Peyer's patch (tissue), 4 donors: Measurements from ENCODE around the gene DNAJB8. TPM values are rescaled to one million over a fixed set of nuclear protein-coding genes. Genes with fewer than 3 reads are reported as not detected.

Experiments used
- DNase-seq, 3 donors: peaks; one replicate each; pipeline ENCODE4 v3.0.0-alpha.2; 2017 to 2019
- H3K27ac ChIP-seq, 4 donors: fragments of 200-600 bp; sonication (generic); one replicate each; pipeline ENCODE4 v1.5.1; 2016 to 2019
- H3K27me3 ChIP-seq, 2 donors: fragments of 200-600 bp; sonication (generic); one replicate each; pipeline ENCODE4 v1.5.1; 2019
- H3K36me3 ChIP-seq, 3 donors: fragments of 200-600 bp; sonication (generic); one replicate each; pipeline ENCODE4 v1.5.1; 2016 to 2019
- H3K4me1 ChIP-seq, 4 donors: fragments of 200-600 bp; sonication (generic); one replicate each; pipeline ENCODE4 v1.5.1; 2016 to 2019
- H3K4me3 ChIP-seq, 4 donors: fragments of 200-600 bp; sonication (generic); 1 replicate in 3 of 4; 2 replicates in 1 of 4; pipeline ENCODE4 v1.5.1; 2016 to 2019; ENCODE audit warnings: mild to moderate bottlenecking in 1 of 4
- H3K9me3 ChIP-seq, 4 donors: fragments of 200-600 bp; sonication (generic); one replicate each; pipeline ENCODE4 v1.5.1; 2016 to 2019; ENCODE audit warnings: mild to moderate bottlenecking in 1 of 4
- CTCF ChIP-seq, 6 experiments: fragments of 450-650 bp in 4 of 6; fragments of 200-600 bp in 2 of 6; sonication (generic) in 1 of 6; IDR thresholded peaks; one replicate each; pipeline ENCODE4 v1.5.1; 2017 to 2019; ENCODE audit warnings: antibody characterized with exemption in 6 of 6, mild to moderate bottlenecking in 3 of 6, moderate library complexity in 1 of 6
- POLR2A ChIP-seq, 2 donors: fragments of 450-650 bp; IDR thresholded peaks; one replicate each; pipeline ENCODE4 v1.5.1; 2017; ENCODE audit warnings: antibody characterized with exemption in 2 of 2, mild to moderate bottlenecking in 2 of 2, moderate library complexity in 2 of 2
- total RNA-seq, 4 donors: library from RNA; depleted of rRNA; stranded (reverse); fragments of >200 nt; gene quantifications; one replicate each; pipeline ENCODE4 v1.1.0, GENCODE V29; 2016

The DNAJB8 gene
- total RNA-seq, 4 donors from 2014 or later: not detected

GRCh38 chr3:128472449-128473179 is 5.9 kb upstream of the DNAJB8 start:
- no peaks in the 10 kb centered on the region for H3K9me3 ChIP-seq
- no peaks in the 10 kb centered on the region for H3K4me1 ChIP-seq
- DNase-seq: no peak
- H3K27me3 ChIP-seq: no peaks in the 10 kb centered on the region
- no peaks in the 10 kb centered on the region for H3K36me3 ChIP-seq
- TF ChIP-seq CTCF (IDR thresholded peaks at IDR 0.05) (no peak), POLR2A (IDR thresholded peaks at IDR 0.05) (no peak)
- no peak overlapping the region for H3K4me3 ChIP-seq
- H3K27ac ChIP-seq: no peak overlapping the region

- H3K36me3 ChIP-seq: no peaks in the 10 kb centered on the region
- no peaks in the 10 kb centered on the region for H3K27me3 ChIP-seq
- no peaks in the 10 kb centered on the region for H3K9me3 ChIP-seq
- no peak for TF ChIP-seq POLR2A (IDR thresholded peaks at IDR 0.05)
- TF ChIP-seq CTCF (IDR thresholded peaks at IDR 0.05): no peak
- no peak overlapping the region for H3K4me3 ChIP-seq
- no peak overlapping the region for H3K27ac ChIP-seq
- no peaks in the 10 kb centered on the region for H3K4me1 ChIP-seq
- DNase-seq: no peak
These were observed 5.0 kb upstream of the DNAJB8 start for GRCh38 chr3:128471720-128472119.

GRCh38 chr3:128471110-128471509 is 4.4 kb upstream of the DNAJB8 start:
- no peaks in the 10 kb centered on the region for H3K4me1 ChIP-seq

GRCh38 chr3:128470134-128470899 is 3.6 kb upstream of the DNAJB8 start:
- no peak for TF ChIP-seq POLR2A (IDR thresholded peaks at IDR 0.05)
- TF ChIP-seq CTCF (IDR thresholded peaks at IDR 0.05): no peak
- no peak overlapping the region for H3K27ac ChIP-seq
- no peak overlapping the region for H3K4me3 ChIP-seq
- no peaks in the 10 kb centered on the region for H3K36me3 ChIP-seq
- no peak for DNase-seq
- H3K27me3 ChIP-seq: no peaks in the 10 kb centered on the region
- no peaks in the 10 kb centered on the region for H3K9me3 ChIP-seq
- no peaks in the 10 kb centered on the region for H3K4me1 ChIP-seq

More at GRCh38 chr3:128471110-128471509, 4.4 kb upstream of the DNAJB8 start:
- H3K9me3 ChIP-seq: no peaks in the 10 kb centered on the region
- TF ChIP-seq POLR2A (IDR thresholded peaks at IDR 0.05): no peak
- TF ChIP-seq CTCF (IDR thresholded peaks at IDR 0.05): no peak
- no peak overlapping the region for H3K4me3 ChIP-seq
- DNase-seq: no peak
- H3K27me3 ChIP-seq: no peaks in the 10 kb centered on the region
- no peaks in the 10 kb centered on the region for H3K36me3 ChIP-seq
- no peak overlapping the region for H3K27ac ChIP-seq

GRCh38 chr3:128469556-128469955 is 2.9 kb upstream of the DNAJB8 start:
- Histone ChIP-seq H3K36me3 (no peaks in the 10 kb centered on the region), H3K27ac (no peak overlapping the region), H3K27me3 (no peaks in the 10 kb centered on the region), H3K9me3 (no peaks in the 10 kb centered on the region), H3K4me3 (no peak overlapping the region), H3K4me1 (no peaks in the 10 kb centered on the region)
- DNase-seq: no peak
- TF ChIP-seq POLR2A (IDR thresholded peaks at IDR 0.05) (no peak), CTCF (IDR thresholded peaks at IDR 0.05) (no peak)
